Measurements from ENCODE around the gene ZNF554.
A peak's percentile ranks its signal among the peaks of the same experiment; 100 is the strongest.

ZNF554 gene

DNA sequence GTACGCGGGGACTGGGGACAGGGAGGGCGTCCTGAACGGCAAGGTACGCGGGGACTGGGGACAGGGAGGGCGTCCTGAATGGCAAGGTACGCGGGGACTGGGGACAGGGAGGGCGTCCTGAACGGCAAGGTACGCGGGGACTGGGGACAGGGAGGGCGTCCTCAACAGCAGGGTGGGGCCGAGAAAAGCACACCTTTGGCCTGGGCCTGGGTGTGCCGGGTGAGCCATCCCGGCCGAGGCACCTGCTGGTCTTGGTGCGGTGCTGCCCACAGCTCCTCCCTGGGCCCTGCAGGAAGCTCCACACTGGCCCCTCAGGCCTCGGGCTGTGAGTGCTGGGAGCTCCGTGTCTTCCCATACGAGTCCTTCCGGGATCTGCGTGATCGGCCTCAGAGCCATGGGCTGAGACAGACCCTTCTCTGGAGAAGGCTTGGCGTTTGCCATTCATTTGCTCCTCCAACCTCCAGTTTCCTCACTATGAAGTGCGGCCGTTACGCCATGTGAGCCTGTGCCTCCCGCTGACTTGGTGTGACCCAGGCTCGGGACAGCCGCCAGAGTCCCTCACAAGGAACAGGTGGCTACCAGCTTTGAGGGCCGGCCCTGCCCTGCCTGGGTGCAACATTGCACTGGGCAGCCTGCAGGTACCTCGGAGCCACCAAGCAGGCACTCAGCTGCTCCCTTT, 7.8 kb upstream of the ZNF554 start:
- TF ChIP-seq, protein P1, sequence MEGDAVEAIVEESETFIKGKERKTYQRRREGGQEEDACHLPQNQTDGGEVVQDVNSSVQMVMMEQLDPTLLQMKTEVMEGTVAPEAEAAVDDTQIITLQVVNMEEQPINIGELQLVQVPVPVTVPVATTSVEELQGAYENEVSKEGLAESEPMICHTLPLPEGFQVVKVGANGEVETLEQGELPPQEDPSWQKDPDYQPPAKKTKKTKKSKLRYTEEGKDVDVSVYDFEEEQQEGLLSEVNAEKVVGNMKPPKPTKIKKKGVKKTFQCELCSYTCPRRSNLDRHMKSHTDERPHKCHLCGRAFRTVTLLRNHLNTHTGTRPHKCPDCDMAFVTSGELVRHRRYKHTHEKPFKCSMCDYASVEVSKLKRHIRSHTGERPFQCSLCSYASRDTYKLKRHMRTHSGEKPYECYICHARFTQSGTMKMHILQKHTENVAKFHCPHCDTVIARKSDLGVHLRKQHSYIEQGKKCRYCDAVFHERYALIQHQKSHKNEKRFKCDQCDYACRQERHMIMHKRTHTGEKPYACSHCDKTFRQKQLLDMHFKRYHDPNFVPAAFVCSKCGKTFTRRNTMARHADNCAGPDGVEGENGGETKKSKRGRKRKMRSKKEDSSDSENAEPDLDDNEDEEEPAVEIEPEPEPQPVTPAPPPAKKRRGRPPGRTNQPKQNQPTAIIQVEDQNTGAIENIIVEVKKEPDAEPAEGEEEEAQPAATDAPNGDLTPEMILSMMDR (conservative IDR thresholded peaks at IDR 0.05; ENCODE audit: low read depth): no peak
- POLR2A ChIA-PET (ENCODE audit: low non-redundant PET): no interaction called here
- H3K27ac ChIP-seq: no peak overlapping the region
- DNase-seq (ENCODE audit: low spot score): no peak
- CTCF ChIA-PET: interaction anchor here (0.5 kb wide), 1 partner anchor 24 kb away, joined by 3 read pairs; no protein-coding TSS in a partner anchor

DNA sequence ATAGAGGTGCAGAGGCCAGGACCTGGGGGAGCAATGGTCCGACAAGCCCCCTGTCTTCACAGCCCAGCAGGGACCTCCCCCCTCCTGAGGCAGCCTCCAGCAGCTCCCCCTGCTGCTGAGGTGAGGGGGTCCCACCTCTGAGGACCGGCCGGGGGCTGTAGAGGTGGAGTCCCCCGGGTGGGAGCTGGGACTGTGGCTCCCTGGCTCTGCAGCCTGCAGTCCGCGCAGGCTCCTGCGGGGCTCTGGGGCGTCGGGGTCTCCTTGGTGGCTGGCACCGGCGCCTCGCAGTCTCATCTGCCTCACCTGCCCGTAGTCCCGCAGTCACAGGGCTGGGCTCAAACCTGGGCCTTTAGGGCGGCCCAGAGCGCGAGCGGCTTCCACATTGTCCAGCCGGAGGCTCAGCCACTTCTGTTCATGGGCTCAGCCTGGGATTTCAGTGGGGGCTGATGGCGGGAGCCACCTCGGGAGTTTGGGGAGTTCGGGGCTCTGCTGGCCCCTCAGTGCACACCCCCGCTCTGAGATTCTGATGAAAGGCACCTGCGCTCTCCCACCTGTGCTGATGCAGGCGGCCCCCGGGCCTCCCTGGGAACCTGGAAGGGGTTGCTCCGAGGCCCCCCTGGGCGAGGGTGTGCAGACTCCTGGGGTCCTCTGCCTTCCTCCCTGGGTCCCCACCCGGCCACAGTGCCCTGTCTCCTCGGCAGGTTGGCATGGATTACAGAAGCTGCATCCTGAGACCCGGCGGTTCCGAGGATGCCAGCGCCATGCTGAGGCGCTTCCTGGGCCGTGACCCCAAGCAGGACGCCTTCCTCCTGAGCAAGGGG, 7.0 kb upstream of the ZNF554 start:
- TF ChIP-seq, protein P1 (conservative IDR thresholded peaks at IDR 0.05; ENCODE audit: low read depth): no peak
- ChIA-PET CTCF (interaction anchor here (0.5 kb wide), 1 partner anchor 25 kb away, joined by 3 read pairs; no protein-coding TSS in a partner anchor), POLR2A (ENCODE audit: low non-redundant PET) (no interaction called here)
- no peak overlapping the region for H3K27ac ChIP-seq
- no peak for DNase-seq (ENCODE audit: low spot score)

DNA sequence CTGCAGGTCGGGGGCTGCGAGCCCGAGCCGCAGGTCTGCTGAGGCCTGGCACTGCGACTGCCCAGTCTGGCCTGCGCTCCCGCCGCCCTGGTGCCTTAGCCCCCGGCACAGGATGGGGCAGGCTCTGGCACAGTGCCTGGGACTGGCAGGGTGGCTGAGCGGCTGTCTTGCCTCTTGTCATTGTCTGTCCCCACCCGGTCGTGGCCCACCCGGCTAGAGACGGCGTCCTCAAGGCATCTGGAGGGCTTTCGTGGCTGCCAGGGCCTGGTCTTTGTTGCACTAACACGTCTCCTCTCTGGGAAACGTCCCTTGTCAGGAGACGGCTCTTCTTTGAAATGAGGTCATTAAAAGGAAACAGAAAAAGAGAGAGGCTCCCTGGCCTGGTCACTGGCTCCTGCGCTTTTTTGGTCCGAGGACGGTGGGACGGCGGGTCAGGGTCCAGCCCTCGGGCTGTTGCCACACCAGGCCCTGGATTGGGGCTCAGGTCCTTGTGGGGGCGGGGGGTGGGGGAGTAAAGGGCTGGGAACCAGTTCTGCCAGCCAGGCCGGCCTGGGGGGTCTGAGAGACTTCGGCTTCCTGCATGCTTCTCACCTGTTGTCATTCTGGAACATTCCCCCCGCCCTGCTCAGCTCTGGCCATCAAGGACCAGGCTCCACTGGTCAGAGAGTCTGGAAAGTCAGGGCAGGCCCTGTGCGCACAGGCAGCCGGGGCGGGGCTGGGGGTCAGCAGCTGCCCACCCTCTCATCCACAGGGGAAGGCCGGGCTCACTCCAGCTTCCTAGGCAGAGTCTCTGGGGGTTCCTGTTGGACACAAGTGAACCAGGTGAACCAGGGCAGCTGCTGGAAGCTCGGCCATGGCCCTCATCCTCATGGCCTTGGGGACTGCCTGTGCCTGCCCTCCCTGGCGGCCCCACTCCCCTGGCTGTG, 6.2 kb upstream of the ZNF554 start:
- TF ChIP-seq, protein P1 (conservative IDR thresholded peaks at IDR 0.05; ENCODE audit: low read depth): no peak
- CTCF ChIA-PET: no interaction called here
- H3K27ac ChIP-seq: no peak overlapping the region
- POLR2A ChIA-PET (ENCODE audit: low non-redundant PET): no interaction called here
- DNase-seq (ENCODE audit: low spot score): no peak

DNA sequence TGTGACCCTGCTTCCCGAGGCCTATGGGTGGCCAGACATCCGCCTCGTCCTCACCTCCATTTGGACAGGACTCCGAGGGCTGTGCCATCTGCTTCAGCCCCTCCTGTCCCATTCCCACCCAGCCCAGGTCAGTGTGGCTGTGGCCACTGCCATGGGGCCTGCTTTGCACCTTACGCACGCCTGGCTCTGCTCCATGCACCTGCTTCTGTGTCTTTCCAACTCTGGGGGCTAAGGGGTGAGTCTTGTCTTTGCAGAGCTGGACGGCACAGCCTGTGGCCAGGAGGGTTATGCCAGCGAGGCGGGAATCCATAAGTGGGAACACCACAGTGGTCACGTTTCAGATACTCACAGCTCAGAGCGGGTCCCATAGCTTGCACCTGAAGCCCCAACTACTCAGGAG, 5.2 kb upstream of the ZNF554 start:
- no peak for DNase-seq (ENCODE audit: low spot score)
- TF ChIP-seq, protein P1 (conservative IDR thresholded peaks at IDR 0.05; ENCODE audit: low read depth): no peak
- ChIA-PET POLR2A (ENCODE audit: low non-redundant PET) (no interaction called here), CTCF (no interaction called here)
- no peak overlapping the region for H3K27ac ChIP-seq

DNA sequence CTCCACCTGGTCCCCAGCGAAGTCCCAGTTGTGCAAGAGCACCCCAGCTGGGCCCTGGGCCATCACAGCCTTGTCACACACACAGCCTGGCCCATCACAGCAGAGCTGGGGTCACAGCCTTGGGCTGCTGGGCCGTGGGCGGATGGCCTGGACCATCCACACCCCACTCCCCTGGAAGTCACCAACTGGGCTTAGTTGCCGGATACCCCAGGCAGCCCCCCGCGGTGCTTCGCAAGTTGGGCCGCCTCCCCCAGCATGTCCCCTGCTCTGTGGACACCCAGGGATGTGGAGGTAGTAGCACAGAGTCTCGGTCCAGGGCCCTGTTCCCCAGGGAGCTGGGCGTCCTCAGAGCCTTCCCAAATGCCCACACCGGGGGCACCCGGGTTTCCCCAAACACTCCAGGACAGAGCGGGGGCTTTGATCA, 4.5 kb upstream of the ZNF554 start:
- TF ChIP-seq, protein P1 (conservative IDR thresholded peaks at IDR 0.05; ENCODE audit: low read depth): no peak
- no peak overlapping the region for H3K27ac ChIP-seq
- no peak for DNase-seq (ENCODE audit: low spot score)
- CTCF ChIA-PET: no interaction called here
- POLR2A ChIA-PET (ENCODE audit: low non-redundant PET): no interaction called here

DNA sequence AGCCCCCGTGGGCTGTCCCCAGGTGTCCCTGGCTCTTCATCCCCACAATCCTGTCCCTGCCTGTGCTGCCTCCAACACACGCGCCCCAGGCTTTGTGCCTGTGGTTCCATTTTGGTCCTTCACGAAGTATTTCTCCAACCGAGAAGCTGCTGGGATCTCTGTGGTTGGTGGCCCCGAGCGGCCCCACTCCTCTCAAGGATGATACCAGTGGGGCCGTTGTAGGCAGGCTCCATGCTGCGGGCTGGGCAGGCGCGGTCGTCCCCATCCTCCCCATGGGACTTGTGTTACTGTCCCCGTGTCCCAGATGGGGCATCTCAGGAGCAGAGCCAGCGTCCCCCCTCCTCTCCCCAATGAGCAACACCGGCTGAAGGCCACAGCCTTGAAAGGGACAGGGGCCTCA, 3.7 kb upstream of the ZNF554 start:
- DNase-seq (ENCODE audit: low spot score): no peak
- H3K27ac ChIP-seq: peak overlapping the region; percentile 21
- TF ChIP-seq, protein P1 (conservative IDR thresholded peaks at IDR 0.05; ENCODE audit: low read depth): no peak
- ChIA-PET CTCF (no interaction called here), POLR2A (ENCODE audit: low non-redundant PET) (no interaction called here)
